Measurements from ENCODE around the gene PRKCE.

Gene PRKCE

GRCh38 chr2:45745231-45745630, 93.8 kb downstream of the PRKCE start:
- DNase-seq (ENCODE audit: extremely low read depth, low read depth) = no peak
- no peak for TF ChIP-seq CTCF (IDR thresholded peaks at IDR 0.05; ENCODE audit: low read depth, low read length)

- TF ChIP-seq CTCF (IDR thresholded peaks at IDR 0.05; ENCODE audit: low read depth, low read length) = no peak
- peak; percentile 78 for DNase-seq (ENCODE audit: extremely low read depth, low read depth)
Observed at GRCh38 chr2:45746888-45747287, 95.4 kb downstream of the PRKCE start.

- TF ChIP-seq CTCF (IDR thresholded peaks at IDR 0.05; ENCODE audit: low read depth, low read length) = no peak
- DNase-seq (ENCODE audit: extremely low read depth, low read depth) = no peak
Observed at GRCh38 chr2:45747363-45747762, 95.9 kb downstream of the PRKCE start.

GRCh38 chr2:45748239-45748638, 96.8 kb downstream of the PRKCE start:
- DNase-seq (ENCODE audit: extremely low read depth, low read depth) = peak; percentile 98
- TF ChIP-seq CTCF (IDR thresholded peaks at IDR 0.05; ENCODE audit: low read depth, low read length) = no peak

- no peak for DNase-seq (ENCODE audit: extremely low read depth, low read depth)
- TF ChIP-seq CTCF (IDR thresholded peaks at IDR 0.05; ENCODE audit: low read depth, low read length) = no peak
Observed at GRCh38 chr2:45750001-45750400, 98.5 kb downstream of the PRKCE start.

GRCh38 chr2:45750484-45750883, 99.0 kb downstream of the PRKCE start:
- DNase-seq (ENCODE audit: extremely low read depth, low read depth) = no peak
- no peak for TF ChIP-seq CTCF (IDR thresholded peaks at IDR 0.05; ENCODE audit: low read depth, low read length)

GRCh38 chr2:45753381-45753780, 101.9 kb downstream of the PRKCE start:
- no peak for DNase-seq (ENCODE audit: extremely low read depth, low read depth)
- no peak for TF ChIP-seq CTCF (IDR thresholded peaks at IDR 0.05; ENCODE audit: low read depth, low read length)

All from AG09319 (cell line).